Transverse colon (tissue), 4 donors: Measurements from ENCODE around the gene LCN2.

Experiments used
- POLR2A ChIP-seq: fragments of 450-650 bp; IDR thresholded peaks from one replicate; pipeline ENCODE4 v1.6.1; 2016; ENCODE audit warnings: antibody characterized with exemption, mild to moderate bottlenecking, moderate library complexity
- POLR2AphosphoS5 ChIP-seq, 3 donors: sonication (generic); formaldehyde crosslinking; IDR thresholded peaks; one replicate each; pipeline ENCODE4 v1.6.1; 2016; ENCODE audit warnings: antibody characterized with exemption in 3 of 3
- TF ChIP-seq, protein P1 (sequence below), 5 experiments: fragments of 200-600 bp in 3 of 5; fragments of 450-650 bp in 2 of 5; sonication (generic) in 3 of 5; IDR thresholded peaks; 1 replicate in 2 of 5; 2 replicates in 3 of 5; pipeline ENCODE4 v1.5.1; 2016 to 2017; ENCODE audit warnings: antibody characterized with exemption in 5 of 5, inconsistent platforms in 3 of 5, mild to moderate bottlenecking in 2 of 5, moderate library complexity in 1 of 5

DNA sequence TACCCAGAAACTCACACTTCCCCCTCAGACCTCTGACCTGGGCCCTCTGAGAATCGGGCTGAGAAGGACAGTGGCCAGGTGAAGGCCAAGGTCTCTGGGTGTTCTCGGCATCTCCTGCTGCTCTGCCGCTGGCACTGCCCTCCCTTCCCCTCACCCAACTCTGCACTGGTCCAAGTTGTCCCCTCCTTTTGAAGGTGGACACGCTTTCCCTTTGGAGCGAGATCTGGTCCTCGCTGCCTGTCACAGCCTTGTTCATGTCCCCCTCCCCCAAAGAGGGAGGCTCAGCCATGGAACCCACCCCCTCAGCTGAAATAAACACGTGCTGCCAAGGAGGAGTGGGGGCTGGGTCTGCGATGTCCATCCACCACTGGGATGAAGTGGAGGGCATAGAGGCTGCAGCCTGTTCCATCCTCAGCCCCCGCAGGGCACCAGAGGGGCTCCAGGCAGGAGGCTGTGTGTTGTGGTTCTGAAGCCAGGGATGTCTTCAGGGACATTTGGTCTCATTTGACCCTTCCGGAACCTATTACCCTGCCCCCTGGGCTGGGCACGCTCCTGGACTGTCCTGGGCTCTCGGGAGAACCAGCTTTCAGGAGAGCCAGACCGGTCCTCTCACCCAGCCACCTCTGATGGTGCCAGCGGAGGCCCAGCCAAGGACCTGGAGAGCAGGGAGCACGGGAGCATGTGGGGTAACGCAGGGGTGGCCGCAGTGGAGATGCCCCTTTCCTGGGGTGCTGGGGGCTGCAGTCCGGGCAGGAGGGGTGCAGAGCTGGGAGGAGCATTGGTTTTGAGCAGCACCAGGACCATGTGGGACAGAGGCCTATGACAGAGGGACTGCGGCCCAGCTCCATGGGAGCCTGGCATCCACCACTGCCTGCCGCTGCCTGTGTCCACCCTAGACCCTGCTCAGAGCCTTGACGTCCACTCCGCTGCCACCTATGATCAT is 4.7 kb upstream of the LCN2 start:
- TF ChIP-seq, protein P1, sequence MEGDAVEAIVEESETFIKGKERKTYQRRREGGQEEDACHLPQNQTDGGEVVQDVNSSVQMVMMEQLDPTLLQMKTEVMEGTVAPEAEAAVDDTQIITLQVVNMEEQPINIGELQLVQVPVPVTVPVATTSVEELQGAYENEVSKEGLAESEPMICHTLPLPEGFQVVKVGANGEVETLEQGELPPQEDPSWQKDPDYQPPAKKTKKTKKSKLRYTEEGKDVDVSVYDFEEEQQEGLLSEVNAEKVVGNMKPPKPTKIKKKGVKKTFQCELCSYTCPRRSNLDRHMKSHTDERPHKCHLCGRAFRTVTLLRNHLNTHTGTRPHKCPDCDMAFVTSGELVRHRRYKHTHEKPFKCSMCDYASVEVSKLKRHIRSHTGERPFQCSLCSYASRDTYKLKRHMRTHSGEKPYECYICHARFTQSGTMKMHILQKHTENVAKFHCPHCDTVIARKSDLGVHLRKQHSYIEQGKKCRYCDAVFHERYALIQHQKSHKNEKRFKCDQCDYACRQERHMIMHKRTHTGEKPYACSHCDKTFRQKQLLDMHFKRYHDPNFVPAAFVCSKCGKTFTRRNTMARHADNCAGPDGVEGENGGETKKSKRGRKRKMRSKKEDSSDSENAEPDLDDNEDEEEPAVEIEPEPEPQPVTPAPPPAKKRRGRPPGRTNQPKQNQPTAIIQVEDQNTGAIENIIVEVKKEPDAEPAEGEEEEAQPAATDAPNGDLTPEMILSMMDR (IDR thresholded peaks at IDR 0.05), result no peak
- TF ChIP-seq POLR2A (no peak), POLR2AphosphoS5 (IDR thresholded peaks at IDR 0.05) (no peak)
